ENCODE measurements around the gene TBC1D20. TPM values are rescaled to one million over a fixed set of nuclear protein-coding genes. Genes with fewer than 3 reads are reported as not detected.
A peak's percentile ranks its signal among the peaks of the same experiment; 100 is the strongest.

TBC1D20 gene
- total RNA-seq, 2 experiments from 2014 or later: 22.2 to 23.8 TPM

DNA sequence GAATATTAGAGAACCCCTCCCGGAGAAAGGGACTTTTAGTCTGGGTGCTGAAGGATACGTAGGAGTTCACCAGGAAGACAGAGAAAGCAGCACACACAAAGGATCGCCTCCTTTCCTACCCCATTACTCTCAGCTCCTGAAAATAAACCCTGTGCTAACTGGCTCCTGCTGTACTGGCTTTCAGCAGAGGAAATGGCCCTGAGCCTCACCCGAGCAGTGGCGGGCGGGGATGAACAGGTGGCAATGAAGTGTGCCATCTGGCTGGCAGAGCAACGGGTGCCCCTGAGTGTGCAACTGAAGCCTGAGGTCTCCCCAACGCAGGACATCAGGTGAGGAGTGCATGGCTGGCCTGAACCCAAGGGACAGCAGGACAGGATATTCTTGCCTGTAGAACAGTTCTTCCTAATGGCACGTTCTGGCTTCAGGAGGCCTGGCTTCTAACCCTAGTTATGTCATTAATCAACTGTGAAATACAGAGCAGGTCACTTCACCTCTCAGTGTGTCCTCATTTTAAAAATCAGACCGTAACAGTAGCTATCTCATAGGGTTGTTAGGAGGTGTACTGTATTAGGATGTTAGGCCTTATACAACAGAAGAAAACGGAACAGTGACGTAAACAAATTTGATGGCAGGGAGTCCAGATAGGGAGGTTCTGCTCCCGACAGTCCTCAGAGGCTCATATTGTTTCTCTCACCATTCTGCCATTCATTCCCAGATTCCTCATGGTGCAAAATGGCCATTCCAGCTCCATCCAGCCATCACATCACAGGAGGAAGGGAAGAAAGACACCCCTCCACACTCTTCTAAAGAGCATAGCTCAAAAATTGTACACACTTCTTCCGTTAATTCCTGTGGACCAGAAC is 52.4 kb downstream of the TBC1D20 start:
- peak; percentile 28 for DNase-seq
- TF ChIP-seq, protein P1, sequence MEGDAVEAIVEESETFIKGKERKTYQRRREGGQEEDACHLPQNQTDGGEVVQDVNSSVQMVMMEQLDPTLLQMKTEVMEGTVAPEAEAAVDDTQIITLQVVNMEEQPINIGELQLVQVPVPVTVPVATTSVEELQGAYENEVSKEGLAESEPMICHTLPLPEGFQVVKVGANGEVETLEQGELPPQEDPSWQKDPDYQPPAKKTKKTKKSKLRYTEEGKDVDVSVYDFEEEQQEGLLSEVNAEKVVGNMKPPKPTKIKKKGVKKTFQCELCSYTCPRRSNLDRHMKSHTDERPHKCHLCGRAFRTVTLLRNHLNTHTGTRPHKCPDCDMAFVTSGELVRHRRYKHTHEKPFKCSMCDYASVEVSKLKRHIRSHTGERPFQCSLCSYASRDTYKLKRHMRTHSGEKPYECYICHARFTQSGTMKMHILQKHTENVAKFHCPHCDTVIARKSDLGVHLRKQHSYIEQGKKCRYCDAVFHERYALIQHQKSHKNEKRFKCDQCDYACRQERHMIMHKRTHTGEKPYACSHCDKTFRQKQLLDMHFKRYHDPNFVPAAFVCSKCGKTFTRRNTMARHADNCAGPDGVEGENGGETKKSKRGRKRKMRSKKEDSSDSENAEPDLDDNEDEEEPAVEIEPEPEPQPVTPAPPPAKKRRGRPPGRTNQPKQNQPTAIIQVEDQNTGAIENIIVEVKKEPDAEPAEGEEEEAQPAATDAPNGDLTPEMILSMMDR (IDR thresholded peaks at IDR 0.05): no peak
- H3K27ac Mint-ChIP-seq: peak overlapping the region; percentile 91
- H3K36me3 Mint-ChIP-seq (ENCODE audit: low read depth): peaks cover 47% of the 10 kb centered on the region
- H3K4me1 Mint-ChIP-seq (ENCODE audit: low read depth): peaks cover 55% of the 10 kb centered on the region
- H3K4me3 Mint-ChIP-seq: peak overlapping the region; percentile 97
- CTCF ChIA-PET: interaction anchor here (0.7 to 1.6 kb wide), 3 partner anchors 20 to 106 kb away, joined by 3 to 5 read pairs (median 3); no protein-coding TSS in a partner anchor
- POLR2A ChIA-PET: interaction anchor here (0.7 to 1.6 kb wide), 7 partner anchors 10 to 29 kb away, joined by 3 to 7 read pairs (median 5); partner anchors contain the start of gene TRIB3
- H3K9me3 Mint-ChIP-seq: no peaks in the 10 kb centered on the region
- no peaks in the 10 kb centered on the region for H3K27me3 Mint-ChIP-seq
- no peak for ATAC-seq
- intact Hi-C loops (cut with micrococcal nuclease): loop anchor here (5.0 kb wide), 1 partner anchor 52 kb away; the partner anchor contains the start of gene TBC1D20

DNA sequence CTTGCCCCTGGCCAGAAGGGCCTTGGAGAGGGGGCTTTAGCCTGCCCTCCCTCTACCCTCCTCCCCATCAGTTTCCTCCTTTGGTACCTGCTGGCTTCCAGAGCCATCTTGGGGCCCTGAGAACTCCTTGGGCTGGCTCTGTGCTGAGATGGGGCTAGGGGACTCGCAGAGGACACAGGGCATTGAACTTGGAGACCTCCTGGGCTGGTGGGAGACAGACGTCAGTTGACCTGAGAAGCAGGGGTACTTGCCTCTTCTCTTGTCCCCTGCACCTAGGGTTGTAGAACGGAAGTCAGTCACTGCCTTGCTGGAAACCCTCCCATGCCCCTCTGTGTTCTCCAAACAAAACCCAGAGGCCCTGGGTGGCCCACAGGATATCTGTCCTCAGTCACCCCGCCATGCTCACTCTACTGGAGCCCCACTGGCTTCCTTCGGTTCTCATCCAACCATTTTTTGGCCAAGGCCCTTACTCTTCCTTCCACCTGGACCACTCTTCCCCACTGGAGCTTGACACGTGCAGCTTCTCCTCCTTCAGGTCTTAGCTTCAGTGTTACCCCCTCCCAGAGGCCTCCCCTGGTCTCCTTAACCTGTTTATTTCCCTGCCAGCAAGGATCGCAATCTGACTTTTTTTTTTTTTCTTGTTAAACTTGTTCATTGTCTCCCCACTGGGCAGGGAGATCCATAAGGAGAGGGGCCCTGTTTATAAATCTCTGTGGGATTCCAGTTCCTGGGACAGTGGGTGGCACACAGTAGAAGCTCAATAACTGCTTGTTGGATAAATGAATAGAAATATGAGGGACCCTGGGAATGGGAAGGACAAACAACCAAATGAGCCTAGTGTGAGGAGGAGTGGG is 53.3 kb downstream of the TBC1D20 start:
- H3K27ac Mint-ChIP-seq: peak overlapping the region; percentile 91
- peaks cover 49% of the 10 kb centered on the region for H3K4me1 Mint-ChIP-seq (ENCODE audit: low read depth)
- H3K36me3 Mint-ChIP-seq (ENCODE audit: low read depth): peaks cover 47% of the 10 kb centered on the region
- H3K27me3 Mint-ChIP-seq: no peaks in the 10 kb centered on the region
- TF ChIP-seq, protein P1 (IDR thresholded peaks at IDR 0.05): no peak
- H3K4me3 Mint-ChIP-seq: peak overlapping the region; percentile 97
- POLR2A ChIA-PET: interaction anchor here (0.7 to 1.6 kb wide), 6 partner anchors 10 to 29 kb away, joined by 3 to 7 read pairs (median 6); partner anchors contain the start of gene TRIB3
- CTCF ChIA-PET: interaction anchor here (0.7 to 1.6 kb wide), 2 partner anchors 78 to 105 kb away, joined by 3 to 5 read pairs; no protein-coding TSS in a partner anchor
- ATAC-seq: peak; percentile 31
- no peaks in the 10 kb centered on the region for H3K9me3 Mint-ChIP-seq
- intact Hi-C loops (cut with micrococcal nuclease): no loop called here
- peak; percentile 55 for DNase-seq

DNA sequence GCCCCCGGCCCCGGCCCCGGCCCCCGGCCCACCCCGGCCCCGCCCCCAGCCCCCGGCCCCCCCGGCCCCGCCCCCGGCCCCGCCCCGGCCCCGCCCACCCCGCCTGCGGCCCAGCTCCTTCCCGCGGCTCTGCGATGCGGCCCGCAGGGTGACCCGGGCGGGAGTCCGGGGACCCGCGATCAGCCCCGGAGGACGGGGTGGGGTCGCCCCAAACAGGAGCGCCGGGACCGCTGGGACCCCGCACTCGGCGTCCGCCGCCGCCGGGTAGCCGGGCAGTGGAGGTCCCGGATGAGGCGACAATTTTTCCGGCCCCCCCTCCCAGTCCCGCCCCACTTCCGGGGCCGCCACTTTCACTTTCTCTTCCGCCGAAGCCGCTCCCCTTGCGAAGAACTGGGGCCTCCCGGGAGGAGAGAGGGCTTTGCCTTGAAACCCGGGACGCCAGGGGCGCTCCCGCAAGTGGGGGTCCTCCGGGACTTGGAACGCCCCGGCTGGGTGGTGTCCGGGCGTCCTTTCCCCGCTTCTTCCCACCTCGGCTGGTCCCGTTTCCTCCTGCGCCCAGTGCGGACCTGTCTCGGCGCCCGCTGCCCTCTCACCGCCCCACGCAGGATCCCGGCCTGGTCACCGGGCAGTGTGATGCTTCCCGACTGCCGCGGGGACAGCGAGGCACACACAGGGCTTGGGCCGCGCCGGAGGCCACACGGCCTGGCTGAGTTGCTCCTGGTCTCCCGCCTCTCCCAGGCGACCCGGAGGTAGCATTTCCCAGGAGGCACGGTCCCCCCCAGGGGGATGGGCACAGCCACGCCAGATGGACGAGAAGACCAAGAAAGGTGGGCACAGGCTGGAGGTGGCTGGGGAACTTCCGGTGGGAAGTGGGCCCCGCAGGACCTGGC is 54.1 kb downstream of the TBC1D20 start, which contains the start of gene RBCK1:
Gene RBCK1 (plus strand): TSS at position 347 of the 890 bp plus-strand sequence. CDS start 459 bp downstream, at position 806.
- H3K9me3 Mint-ChIP-seq: peaks cover 4% of the 10 kb centered on the region
- peaks cover 45% of the 10 kb centered on the region for H3K36me3 Mint-ChIP-seq (ENCODE audit: low read depth)
- ATAC-seq: peak; percentile 80
- ChIA-PET POLR2A (interaction anchor here (0.6 to 1.5 kb wide), 12 partner anchors 9 to 108 kb away, joined by 3 to 7 read pairs (median 4); partner anchors contain the start of gene TBC1D20), CTCF (interaction anchor here (0.8 to 2.5 kb wide), 10 partner anchors 24 to 135 kb away, joined by 3 to 11 read pairs (median 4); partner anchors contain the start of gene TBC1D20)
- H3K27me3 Mint-ChIP-seq: no peaks in the 10 kb centered on the region
- H3K4me3 Mint-ChIP-seq: peak within 1 kb of the TSS; percentile 97
- peaks cover 40% of the 10 kb centered on the region for H3K4me1 Mint-ChIP-seq (ENCODE audit: low read depth)
- intact Hi-C loops (cut with micrococcal nuclease): no loop called here
- TF ChIP-seq, protein P1 (IDR thresholded peaks at IDR 0.05): no peak
- peak within 1 kb of the TSS; percentile 95 for H3K27ac Mint-ChIP-seq
- DNase-seq: peak; percentile 89
